GM12878 (cell line): Measurements from ENCODE around the gene WNT11. TPM values are rescaled to one million over a fixed set of nuclear protein-coding genes. Genes with fewer than 3 reads are reported as not detected.
A peak's percentile ranks its signal among the peaks of the same experiment; 100 is the strongest.

ENCODE experiments used
- ATAC-seq: fragments of 200-7000 bp; cut with Tn5 transposase; 3 replicates; pipeline ENCODE4 v1.9.1; 2020; ENCODE audit warnings: mild to moderate bottlenecking, moderate library complexity
- BruUV-seq: library from RNA; stranded (reverse); fragments of 400-500 nt; replicated peaks from 2 replicates; lab custom pipeline; 2021; lab: Mats Ljungman, UMichigan
- CTCF ChIA-PET: fragments of 300-600 bp; sonication (Branson Sonifier 250); formaldehyde crosslinking; extraction: SDS; loops from one replicate; lab custom pipeline; 2021; ENCODE audit warnings: inconsistent platforms; lab: Yijun Ruan, JAX
- POLR2A ChIA-PET: fragments of 350-600 bp; formaldehyde crosslinking; extraction: SDS; loops from one replicate; lab custom pipeline; 2021; ENCODE audit warnings: inconsistent platforms; lab: Charles Lee
- RAD21 ChIA-PET: fragments of 300-600 bp; sonication (Branson Sonifier 250); formaldehyde crosslinking; loops from one replicate; lab custom pipeline; 2023; ENCODE audit warnings: antibody characterized with exemption; ENCODE audit not compliant: unreplicated experiment; lab: Charles Lee
- SMC1A ChIA-PET: fragments of 300-600 bp; sonication (Branson Sonifier 250); formaldehyde crosslinking; loops from one replicate; lab custom pipeline; 2023; ENCODE audit not compliant: unreplicated experiment, uncharacterized antibody; lab: Charles Lee
- DNase-seq: peaks from one replicate; pipeline ENCODE4 v3.0.0-alpha.2; 2011; ENCODE audit warnings: low read depth, low spot score
- FAIRE-seq: peaks from 3 replicates; lab custom pipeline; 2011; peaks lifted over from hg19 to GRCh38; lab: Jason Lieb, UNC
- H2AFZ ChIP-seq: 2 replicates; pipeline ENCODE4 v1.6.0; 2011; ENCODE audit warnings: low read depth, low read length, control low read depth; ENCODE audit not compliant: control insufficient read depth
- H3K27ac ChIP-seq: 2 replicates; pipeline ENCODE4 v1.5.1; 2011; ENCODE audit warnings: control low read depth; ENCODE audit not compliant: control insufficient read depth, insufficient read depth
- H3K27me3 ChIP-seq, 2 experiments: replicated peaks in 1 of 2; 2 replicates each; pipeline versions ENCODE4 v1.6.0 to v1.6.1; 2011; ENCODE audit warnings: low read length in 1 of 2; ENCODE audit not compliant: control insufficient read depth in 2 of 2, insufficient read depth in 2 of 2
- H3K36me3 ChIP-seq, 2 experiments: 2 replicates each; pipeline ENCODE4 v1.5.1; 2011; ENCODE audit warnings: low read length in 1 of 2; ENCODE audit not compliant: control insufficient read depth in 2 of 2, insufficient read depth in 2 of 2
- H3K4me1 ChIP-seq: 2 replicates; pipeline ENCODE4 v1.6.1; 2011; ENCODE audit warnings: mild to moderate bottlenecking, low read length, moderate library complexity, mixed read lengths; ENCODE audit not compliant: control insufficient read depth, insufficient read depth
- H3K4me2 ChIP-seq: 2 replicates; pipeline ENCODE4 v1.6.0; 2011; ENCODE audit warnings: control low read depth; ENCODE audit not compliant: control insufficient read depth, insufficient read depth
- H3K4me3 ChIP-seq: fragments of 200-600 bp; sonication (generic); 2 replicates; pipeline ENCODE4 v1.5.1; 2016
- H3K79me2 ChIP-seq: 2 replicates; pipeline ENCODE4 v1.6.0; 2011; ENCODE audit warnings: low read length; ENCODE audit not compliant: control insufficient read depth, insufficient read depth
- H3K9ac ChIP-seq: 2 replicates; pipeline ENCODE4 v1.8.0; 2011; ENCODE audit warnings: low read length, control low read depth, mixed read lengths; ENCODE audit not compliant: control insufficient read depth, insufficient read depth
- H3K9me3 ChIP-seq: replicated peaks from 3 replicates; pipeline ENCODE4 v1.5.1; 2011; ENCODE audit warnings: mild to moderate bottlenecking, low read length; ENCODE audit not compliant: control insufficient read depth, insufficient read depth
- H4K20me1 ChIP-seq: 2 replicates; pipeline ENCODE4 v1.6.0; 2011; ENCODE audit not compliant: control insufficient read depth, insufficient read depth
- IRF3 ChIP-seq: fragments of 450-650 bp; IDR thresholded peaks from 2 replicates; pipeline ENCODE4 v1.6.1; 2014; ENCODE audit warnings: mild to moderate bottlenecking
- KAT2A ChIP-seq: conservative IDR thresholded peaks from 2 replicates; pipeline ENCODE4 v1.6.1; 2011; ENCODE audit warnings: low read depth, low read length; ENCODE audit not compliant: control insufficient read depth
- RBBP5 ChIP-seq: fragments of 200-600 bp; sonication (generic); conservative IDR thresholded peaks from 2 replicates; pipeline ENCODE4 v1.6.1; 2016
- RCOR1 ChIP-seq: conservative IDR thresholded peaks from 2 replicates; pipeline ENCODE4 v1.6.1; 2012; ENCODE audit warnings: low read depth, low read length, improper control_type of control experiment
- TAF1 ChIP-seq: IDR thresholded peaks from 2 replicates; pipeline ENCODE4 v1.6.1; 2011; ENCODE audit warnings: mild to moderate bottlenecking, low read depth, low read length, borderline replicate concordance
- TARDBP ChIP-seq: IDR thresholded peaks from 2 replicates; pipeline ENCODE4 v1.6.1; 2016; ENCODE audit warnings: borderline replicate concordance
- TCF3 ChIP-seq: IDR thresholded peaks from 2 replicates; pipeline ENCODE4 v1.6.1; 2012; ENCODE audit warnings: low read depth, mild to moderate bottlenecking, low read length, borderline replicate concordance; ENCODE audit not compliant: insufficient read depth
- ZBTB33 ChIP-seq: fragments of 450-650 bp; IDR thresholded peaks from 2 replicates; pipeline ENCODE4 v1.6.1; 2017; ENCODE audit warnings: mild to moderate bottlenecking
- ZBTB4 ChIP-seq: fragments of 450-650 bp; formaldehyde crosslinking; IDR thresholded peaks from 2 replicates; pipeline ENCODE4 v1.4.0; 2022; ENCODE audit warnings: mild to moderate bottlenecking, moderate library complexity
- ZBTB40 ChIP-seq: fragments of 450-650 bp; IDR thresholded peaks from 2 replicates; pipeline ENCODE4 v1.6.1; 2016; ENCODE audit warnings: mild to moderate bottlenecking, moderate library complexity, borderline replicate concordance
- ZNF384 ChIP-seq: IDR thresholded peaks from 2 replicates; pipeline ENCODE4 v1.6.1; 2012; ENCODE audit warnings: low read depth, mild to moderate bottlenecking, low read length, improper control_type of control experiment, borderline replicate concordance
- WGBS: methylation state at CpG from one replicate; pipeline ENCODE4 v1.1.6; 2016; ENCODE audit warnings: low lambda C conversion rate; ENCODE audit not compliant: insufficient replicate concordance, insufficient coverage; ENCODE audit errors: missing lambda C conversion rate; 5-methylcytosine and 5-hydroxymethylcytosine counted together
- in situ Hi-C: fragments of 300-500 bp; cut with MboI; formaldehyde crosslinking; loops from 9 replicates; pipeline ENCODE4 v1.14.3; 2018; ENCODE audit warnings: mixed read lengths
- intact Hi-C: fragments of 100-400 bp; cut with micrococcal nuclease; formaldehyde crosslinking; loops from one replicate; pipeline ENCODE4 v1.14.2; 2022; ENCODE audit not compliant: unreplicated experiment
- polyA plus RNA-seq, 11 experiments: library from polyadenylated mRNA; depleted of rRNA in 4 of 11; unstranded in 6 of 11; stranded (reverse) in 5 of 11; fragments of >200 nt; fragmentation: Nextera tagmentation in 4 of 11; fragmentation: Illumina TruSeq in 1 of 11; extraction: Ambion mirVana in 4 of 11; extraction: Trizol in 1 of 11; gene quantifications; 1 replicate in 1 of 11; 2 replicates in 10 of 11; pipeline versions ENCODE4 v1.2.1 to v1.2.3, GENCODE V29; 2011 to 2016; ENCODE audit warnings: inconsistent platforms in 2 of 11, missing spikeins in 2 of 11, low read depth in 1 of 11
- total RNA-seq, 4 experiments: library from RNA; depleted of rRNA in 3 of 4; stranded (reverse); fragments of >200 nt in 3 of 4; fragmentation: Illumina TruSeq in 1 of 4; extraction: Trizol in 1 of 4; gene quantifications; 2 replicates each; pipeline versions ENCODE4 v1.2.1 to v1.2.3, GENCODE V29; 2013 to 2021

Gene WNT11
- total and polyA plus RNA-seq, 10 of the 15 experiments (the other 5 are each of a cell fraction or from before 2014, with no cell fraction given), result 0.05 to 0.19 TPM; not detected in 8

- Histone ChIP-seq H3K79me2 (no peaks in the 10 kb centered on the region), H3K9me3 (no peaks in the 10 kb centered on the region), H2AFZ (no peak overlapping the region), H3K4me3 (no peak overlapping the region), H3K4me2 (peak overlapping the region; percentile 73), H4K20me1 (no peaks in the 10 kb centered on the region), H3K27ac (no peak overlapping the region), H3K4me1 (peaks cover 34% of the 10 kb centered on the region), H3K36me3 (no peaks in the 10 kb centered on the region), H3K9ac (no peak overlapping the region), H3K27me3 (peaks cover 0 to 2% of the 10 kb centered on the region in 2 experiments; a peak in 1 of 4 replicates)
- ATAC-seq (no peak), FAIRE-seq (no peak), DNase-seq (no peak)
- ChIA-PET SMC1A (interaction anchor here (1.1 to 2.5 kb wide), 2 partner anchors 23 to 62 kb away, joined by 3 to 18 read pairs; no protein-coding TSS in a partner anchor), RAD21 (interaction anchor here (0.6 to 2.8 kb wide), 2 partner anchors 23 to 79 kb away, joined by 3 to 24 read pairs; no protein-coding TSS in a partner anchor), CTCF (interaction anchor here (1.2 to 3.0 kb wide), 3 partner anchors 19 to 334 kb away, joined by 3 to 30 read pairs (median 3); partner anchors contain the start of gene WNT11), POLR2A (no interaction called here)
- no TSS peak for BruUV-seq
- in situ Hi-C loops (loop anchor here (10.0 kb wide), 1 partner anchor 444 kb away; the partner anchor contains the start of gene LRRC32), intact Hi-C loops (loop anchor here (10.0 kb wide), 1 partner anchor 214 kb away; the partner anchor contains the start of gene EMSY)
- 94% methylated on average over 6 of the region's 6 CpGs for WGBS
- no peak for TF ChIP-seq ZNF384
- no peak for TF ChIP-seq ZBTB4 (CRISPR knock-in tag)
- TF ChIP-seq ZBTB33, result no peak
- TF ChIP-seq KAT2A, result no peak
- no peak for TF ChIP-seq TARDBP
- no peak for TF ChIP-seq IRF3
- no peak for TF ChIP-seq TCF3
- no peak for TF ChIP-seq RCOR1
- TF ChIP-seq RBBP5, result no peak
- no peak for TF ChIP-seq ZBTB40
- TF ChIP-seq TAF1, result no peak
Measured at GRCh38 chr11:76231121-76231738, 24.9 kb upstream of the WNT11 start.
